OCI-LY1 (cell line): Measurements from ENCODE around the gene CACNG7.

Experiments used
- CTCF ChIP-seq: fragments of 200-600 bp; sonication (generic), shearing (Covaris generic); IDR thresholded peaks from 2 replicates; pipeline ENCODE4 v1.5.1; 2017; ENCODE audit warnings: mild to moderate bottlenecking, antibody characterized with exemption, low read length, moderate library complexity, mixed read lengths
- EZH2 ChIP-seq: fragments of 200-600 bp; sonication (generic), shearing (Covaris generic); IDR thresholded peaks from 2 replicates; pipeline ENCODE4 v1.8.0; 2017; ENCODE audit warnings: borderline replicate concordance, mixed run types, mild to moderate bottlenecking, antibody characterized with exemption, low read length, moderate library complexity, mixed read lengths

- no peak for TF ChIP-seq EZH2
- no peak for TF ChIP-seq CTCF
Measured at GRCh38 chr19:53985863-53986262, 76.8 kb downstream of the CACNG7 start.
